Caco-2 (cell line): ENCODE results near the gene NKX2-1. TPM values are rescaled to one million over a fixed set of nuclear protein-coding genes. Genes with fewer than 3 reads are reported as not detected.

Experiments used
- BruUV-seq: library from RNA; stranded (reverse); fragments of 400-500 nt; replicated peaks from 2 replicates; lab custom pipeline; 2021; lab: Mats Ljungman, UMichigan
- CTCF ChIA-PET: fragments of 300-600 bp; sonication (Branson Sonifier 250); formaldehyde crosslinking; loops from one replicate; lab custom pipeline; 2022; ENCODE audit warnings: antibody characterized with exemption; lab: Charles Lee
- POLR2A ChIA-PET: fragments of 300-600 bp; sonication (Branson Sonifier 250); formaldehyde crosslinking; loops from one replicate; lab custom pipeline; 2022; ENCODE audit warnings: antibody characterized with exemption; lab: Charles Lee
- DNase-seq, 2 experiments: peaks; one replicate each; pipeline versions ENCODE4 v3.0.0 to v3.0.0-alpha.2; 2020 to 2022
- H3K27me3 ChIP-seq: replicated peaks from 2 replicates; pipeline ENCODE4 v1.6.0; 2011; ENCODE audit warnings: low read length; ENCODE audit not compliant: control insufficient read depth, insufficient read depth
- H3K36me3 ChIP-seq: 2 replicates; pipeline ENCODE4 v1.5.1; 2011; ENCODE audit warnings: low read length; ENCODE audit not compliant: control insufficient read depth, insufficient read depth
- H3K4me1 ChIP-seq: fragments of 250-450 bp; sonication (Bioruptor Pico); 2 replicates; pipeline ENCODE4 v1.5.1; 2020; ENCODE audit warnings: mild to moderate bottlenecking
- H3K4me3 ChIP-seq: 2 replicates; pipeline ENCODE4 v1.5.1; 2011; ENCODE audit warnings: low read depth, mild to moderate bottlenecking, control low read depth, low read length
- H3K9me3 ChIP-seq: fragments of 250-450 bp; sonication (Bioruptor Pico); 2 replicates; pipeline ENCODE4 v1.5.1; 2020; ENCODE audit warnings: mild to moderate bottlenecking, moderate library complexity
- H3K27ac Mint-ChIP-seq: one replicate; pipeline ENCODE4 v1.8.0; 2022; ENCODE audit warnings: mixed read lengths; ENCODE audit not compliant: unreplicated experiment
- H3K27me3 Mint-ChIP-seq: one replicate; pipeline ENCODE4 v1.8.0; 2022; ENCODE audit warnings: mixed read lengths; ENCODE audit not compliant: insufficient read depth, unreplicated experiment
- H3K36me3 Mint-ChIP-seq: one replicate; pipeline ENCODE4 v1.8.0; 2022; ENCODE audit warnings: mild to moderate bottlenecking, mixed read lengths; ENCODE audit not compliant: insufficient read depth, unreplicated experiment
- H3K4me1 Mint-ChIP-seq: one replicate; pipeline ENCODE4 v1.8.0; 2022; ENCODE audit warnings: low read depth, mixed read lengths; ENCODE audit not compliant: unreplicated experiment
- H3K4me3 Mint-ChIP-seq: one replicate; pipeline ENCODE4 v1.8.0; 2022; ENCODE audit warnings: mild to moderate bottlenecking, moderate library complexity, mixed read lengths; ENCODE audit not compliant: unreplicated experiment
- H3K9me3 Mint-ChIP-seq: one replicate; pipeline ENCODE4 v1.8.0; 2022; ENCODE audit warnings: mixed read lengths; ENCODE audit not compliant: unreplicated experiment
- intact Hi-C: fragments of 100-400 bp; cut with micrococcal nuclease; formaldehyde crosslinking; loops from one replicate; pipeline ENCODE4 v1.10.0; 2022; ENCODE audit not compliant: unreplicated experiment
- total RNA-seq: library from RNA; stranded (reverse); gene quantifications from 2 replicates; pipeline ENCODE4 v1.2.3, GENCODE V29; 2022
- TF ChIP-seq, protein P1 (sequence below), 2 experiments: fragments of 200-600 bp in 1 of 2; IDR thresholded peaks; 1 replicate in 1 of 2; 2 replicates in 1 of 2; pipeline versions ENCODE4 v1.5.1 to v1.8.0; 2011 to 2022; ENCODE audit warnings: antibody characterized with exemption in 1 of 2, control low read depth in 1 of 2, inconsistent platforms in 1 of 2, low read depth in 1 of 2, low read length in 1 of 2, mild to moderate bottlenecking in 1 of 2, moderate library complexity in 1 of 2; ENCODE audit not compliant: insufficient read depth in 1 of 2, severe bottlenecking in 1 of 2, unreplicated experiment in 1 of 2

Gene NKX2-1
- total RNA-seq, 1 experiment from 2014 or later = 0.66 TPM

GRCh38 chr14:36515896-36516718, 3.9 kb downstream of the NKX2-1 start:
- TF ChIP-seq, protein P1, sequence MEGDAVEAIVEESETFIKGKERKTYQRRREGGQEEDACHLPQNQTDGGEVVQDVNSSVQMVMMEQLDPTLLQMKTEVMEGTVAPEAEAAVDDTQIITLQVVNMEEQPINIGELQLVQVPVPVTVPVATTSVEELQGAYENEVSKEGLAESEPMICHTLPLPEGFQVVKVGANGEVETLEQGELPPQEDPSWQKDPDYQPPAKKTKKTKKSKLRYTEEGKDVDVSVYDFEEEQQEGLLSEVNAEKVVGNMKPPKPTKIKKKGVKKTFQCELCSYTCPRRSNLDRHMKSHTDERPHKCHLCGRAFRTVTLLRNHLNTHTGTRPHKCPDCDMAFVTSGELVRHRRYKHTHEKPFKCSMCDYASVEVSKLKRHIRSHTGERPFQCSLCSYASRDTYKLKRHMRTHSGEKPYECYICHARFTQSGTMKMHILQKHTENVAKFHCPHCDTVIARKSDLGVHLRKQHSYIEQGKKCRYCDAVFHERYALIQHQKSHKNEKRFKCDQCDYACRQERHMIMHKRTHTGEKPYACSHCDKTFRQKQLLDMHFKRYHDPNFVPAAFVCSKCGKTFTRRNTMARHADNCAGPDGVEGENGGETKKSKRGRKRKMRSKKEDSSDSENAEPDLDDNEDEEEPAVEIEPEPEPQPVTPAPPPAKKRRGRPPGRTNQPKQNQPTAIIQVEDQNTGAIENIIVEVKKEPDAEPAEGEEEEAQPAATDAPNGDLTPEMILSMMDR (IDR thresholded peaks at IDR 0.05; ENCODE audit: insufficient read depth in 1 of 2, low read depth in 1 of 2, low read length in 1 of 2, severe bottlenecking in 1 of 2, unreplicated experiment in 1 of 2) = no peak
- H3K27ac Mint-ChIP-seq = no peak overlapping the region
- H3K27me3 Mint-ChIP-seq = peaks cover 2% of the 10 kb centered on the region
- Histone ChIP-seq H3K4me3 (no peak overlapping the region), H3K36me3 (no peaks in the 10 kb centered on the region), H3K27me3 (no peaks in the 10 kb centered on the region; the same call in 1 of the 2 replicates), H3K4me1 (peaks cover 13% of the 10 kb centered on the region), H3K9me3 (no peaks in the 10 kb centered on the region)
- no TSS peak for BruUV-seq
- no peaks in the 10 kb centered on the region for H3K4me1 Mint-ChIP-seq
- intact Hi-C loops = no loop called here
- H3K4me3 Mint-ChIP-seq = no peak overlapping the region
- no peak for DNase-seq
- CTCF ChIA-PET = no interaction called here
- H3K9me3 Mint-ChIP-seq = no peaks in the 10 kb centered on the region
- H3K36me3 Mint-ChIP-seq = no peaks in the 10 kb centered on the region
- POLR2A ChIA-PET = no interaction called here

GRCh38 chr14:36515105-36515593, 4.9 kb downstream of the NKX2-1 start:
- no TSS peak for BruUV-seq
- Histone ChIP-seq H3K27me3 (no peaks in the 10 kb centered on the region; the same call in 1 of the 2 replicates), H3K4me1 (peaks cover 13% of the 10 kb centered on the region), H3K36me3 (no peaks in the 10 kb centered on the region), H3K9me3 (no peaks in the 10 kb centered on the region), H3K4me3 (no peak overlapping the region)
- Mint-ChIP-seq H3K4me3 (no peak overlapping the region), H3K4me1 (no peaks in the 10 kb centered on the region), H3K9me3 (no peaks in the 10 kb centered on the region), H3K36me3 (no peaks in the 10 kb centered on the region), H3K27ac (no peak overlapping the region), H3K27me3 (peaks cover 5% of the 10 kb centered on the region)
- CTCF ChIA-PET = no interaction called here
- no peak for DNase-seq
- POLR2A ChIA-PET = no interaction called here
- intact Hi-C loops = no loop called here
- TF ChIP-seq, protein P1 (IDR thresholded peaks at IDR 0.05; ENCODE audit: insufficient read depth in 1 of 2, low read depth in 1 of 2, low read length in 1 of 2, severe bottlenecking in 1 of 2, unreplicated experiment in 1 of 2) = no peak

DNA sequence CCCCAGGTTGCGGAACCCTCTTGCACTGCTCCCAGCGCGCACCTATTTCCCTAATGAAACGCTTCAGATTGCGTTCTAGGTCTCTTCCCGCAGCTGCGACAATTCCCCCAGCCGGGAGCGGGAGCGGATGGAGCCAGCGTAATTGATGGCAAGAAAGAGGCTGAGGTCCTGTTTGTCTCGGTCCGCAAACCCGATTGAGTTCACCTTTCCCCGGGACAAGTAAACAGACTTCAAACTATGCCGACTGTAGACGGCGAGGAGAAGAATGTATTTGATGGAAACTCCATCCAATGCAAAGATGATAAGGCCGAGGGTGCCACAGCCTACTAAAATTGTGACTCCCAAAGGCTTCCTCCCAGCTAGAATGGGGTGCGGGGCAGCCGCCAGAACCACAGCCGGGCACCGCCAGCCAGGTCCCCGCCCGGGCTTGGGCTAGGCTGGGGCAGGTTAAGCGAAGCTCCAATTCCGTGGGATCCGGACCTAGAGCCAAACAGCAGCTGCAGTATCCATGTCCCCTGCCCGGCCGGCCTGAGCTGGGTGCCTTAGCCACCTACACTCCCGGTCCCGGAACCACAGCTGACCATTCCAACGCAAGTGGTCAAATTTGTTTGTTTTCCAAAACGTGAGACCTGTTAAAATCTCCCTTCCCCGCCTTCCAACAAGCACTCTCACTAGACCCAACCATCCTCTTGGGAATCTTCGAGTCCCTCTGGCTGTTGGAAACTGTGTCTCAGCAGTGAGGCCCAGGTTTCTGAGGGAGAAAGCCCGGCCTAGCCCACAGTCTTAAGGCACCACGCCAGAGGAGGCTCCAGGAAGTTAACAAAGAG, 5.5 kb downstream of the NKX2-1 start:
- Mint-ChIP-seq H3K27ac (no peak overlapping the region), H3K4me1 (no peaks in the 10 kb centered on the region), H3K27me3 (peaks cover 6% of the 10 kb centered on the region), H3K36me3 (no peaks in the 10 kb centered on the region), H3K9me3 (no peaks in the 10 kb centered on the region), H3K4me3 (no peak overlapping the region)
- no peak overlapping the region for H3K4me3 ChIP-seq
- H3K36me3 ChIP-seq = no peaks in the 10 kb centered on the region
- no peaks in the 10 kb centered on the region for H3K9me3 ChIP-seq
- CTCF ChIA-PET = no interaction called here
- BruUV-seq = no TSS peak
- POLR2A ChIA-PET = no interaction called here
- TF ChIP-seq, protein P1 (IDR thresholded peaks at IDR 0.05; ENCODE audit: insufficient read depth in 1 of 2, low read depth in 1 of 2, low read length in 1 of 2, severe bottlenecking in 1 of 2, unreplicated experiment in 1 of 2) = no peak
- no peak for DNase-seq
- intact Hi-C loops = loop anchor here (5.0 kb wide), 1 partner anchor 62 kb away; no protein-coding TSS in a partner anchor
- H3K4me1 ChIP-seq = peaks cover 13% of the 10 kb centered on the region
- no peaks in the 10 kb centered on the region for H3K27me3 ChIP-seq
